SHP77 (cell line): ENCODE measurements around the gene RBBP5.
"Not testable (repeated sequence)": the region's sequence is repeated elsewhere in the genome, so short reads cannot be mapped to it uniquely, and the experiment has no call there.

ENCODE experiments used
- DNase-seq, 2 experiments: peaks; one replicate each; lab custom pipeline; 2025; lab: John Stamatoyannopoulos, UW

The RBBP5 gene

GRCh38 chr1:205121660-205122488, at the start of gene RBBP5:
RBBP5 (minus strand) TSS chr1:205121978; CDS start chr1:205121873, 105 bp downstream.
- peak; percentile 92 to 95 for DNase-seq

GRCh38 chr1:205171369-205171768, 49.6 kb upstream of the RBBP5 start:
- DNase-seq = no peak

GRCh38 chr1:205170532-205171269, 48.9 kb upstream of the RBBP5 start:
- no peak for DNase-seq

GRCh38 chr1:205169248-205169647, 47.5 kb upstream of the RBBP5 start:
- no peak for DNase-seq

- DNase-seq = no peak
Observed at GRCh38 chr1:205168291-205168690, 46.5 kb upstream of the RBBP5 start.

GRCh38 chr1:205162301-205162700, 40.5 kb upstream of the RBBP5 start:
- DNase-seq = no peak

GRCh38 chr1:205161076-205161475, 39.3 kb upstream of the RBBP5 start:
- DNase-seq = no peak

GRCh38 chr1:205158048-205158616, 36.4 kb upstream of the RBBP5 start:
- no peak for DNase-seq

GRCh38 chr1:205155665-205156377, 34.0 kb upstream of the RBBP5 start:
- DNase-seq = not testable (repeated sequence)

- DNase-seq = no peak
Observed at GRCh38 chr1:205152505-205152904, 30.7 kb upstream of the RBBP5 start.

- no peak for DNase-seq
Observed at GRCh38 chr1:205150651-205151428, 29.1 kb upstream of the RBBP5 start.

- no peak for DNase-seq
Observed at GRCh38 chr1:205147191-205147835, 25.5 kb upstream of the RBBP5 start.

- no peak for DNase-seq
Observed at GRCh38 chr1:205144751-205145150, 23.0 kb upstream of the RBBP5 start.

GRCh38 chr1:205144046-205144720, 22.4 kb upstream of the RBBP5 start:
- DNase-seq = no peak

GRCh38 chr1:205142102-205142469, 20.3 kb upstream of the RBBP5 start:
- DNase-seq = no peak

GRCh38 chr1:205141236-205142101, 19.7 kb upstream of the RBBP5 start:
- DNase-seq = peak; percentile 59 to 77

- DNase-seq = no peak
Observed at GRCh38 chr1:205140113-205140512, 18.3 kb upstream of the RBBP5 start.

- no peak for DNase-seq
Observed at GRCh38 chr1:205137901-205138300, 16.1 kb upstream of the RBBP5 start.

- DNase-seq = no peak
Observed at GRCh38 chr1:205133287-205133686, 11.5 kb upstream of the RBBP5 start.
